ENCODE data around the gene UBE2L5. TPM values are rescaled to one million over a fixed set of nuclear protein-coding genes. Genes with fewer than 3 reads are reported as not detected.

Gene UBE2L5
- total RNA-seq, 1 donor from 2014 or later: not detected

DNA sequence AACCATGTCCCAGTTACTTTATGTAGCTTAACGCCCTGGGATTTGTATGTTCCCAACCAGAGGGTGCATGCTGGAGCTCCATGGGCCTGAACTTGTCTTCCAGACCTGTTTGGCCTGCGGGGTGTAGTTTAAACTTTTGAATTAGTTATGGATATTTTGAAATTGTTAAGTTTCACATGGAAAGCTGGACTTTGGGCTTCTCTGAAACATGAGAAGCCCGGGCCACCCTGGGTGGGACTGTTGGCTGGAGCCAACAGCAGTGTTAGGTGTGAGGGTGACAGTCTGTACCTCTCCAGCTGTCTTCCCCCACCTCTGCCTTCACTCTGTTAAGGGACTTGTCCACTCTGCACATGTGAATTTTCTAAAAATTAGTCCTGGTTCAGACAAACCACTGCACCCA, 1.6 kb downstream of the UBE2L5 start:
- intact Hi-C loops (cut with DNase I): no loop called here
- ATAC-seq (no peak), DNase-seq (no peak)
- TF ChIP-seq, protein P1, sequence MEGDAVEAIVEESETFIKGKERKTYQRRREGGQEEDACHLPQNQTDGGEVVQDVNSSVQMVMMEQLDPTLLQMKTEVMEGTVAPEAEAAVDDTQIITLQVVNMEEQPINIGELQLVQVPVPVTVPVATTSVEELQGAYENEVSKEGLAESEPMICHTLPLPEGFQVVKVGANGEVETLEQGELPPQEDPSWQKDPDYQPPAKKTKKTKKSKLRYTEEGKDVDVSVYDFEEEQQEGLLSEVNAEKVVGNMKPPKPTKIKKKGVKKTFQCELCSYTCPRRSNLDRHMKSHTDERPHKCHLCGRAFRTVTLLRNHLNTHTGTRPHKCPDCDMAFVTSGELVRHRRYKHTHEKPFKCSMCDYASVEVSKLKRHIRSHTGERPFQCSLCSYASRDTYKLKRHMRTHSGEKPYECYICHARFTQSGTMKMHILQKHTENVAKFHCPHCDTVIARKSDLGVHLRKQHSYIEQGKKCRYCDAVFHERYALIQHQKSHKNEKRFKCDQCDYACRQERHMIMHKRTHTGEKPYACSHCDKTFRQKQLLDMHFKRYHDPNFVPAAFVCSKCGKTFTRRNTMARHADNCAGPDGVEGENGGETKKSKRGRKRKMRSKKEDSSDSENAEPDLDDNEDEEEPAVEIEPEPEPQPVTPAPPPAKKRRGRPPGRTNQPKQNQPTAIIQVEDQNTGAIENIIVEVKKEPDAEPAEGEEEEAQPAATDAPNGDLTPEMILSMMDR (IDR thresholded peaks at IDR 0.05): no peak
- Histone ChIP-seq H3K9me3 (no peaks in the 10 kb centered on the region), H3K27ac (no peak overlapping the region), H3K27me3 (no peaks in the 10 kb centered on the region), H3K36me3 (no peaks in the 10 kb centered on the region), H3K4me3 (no peak overlapping the region), H3K4me1 (peaks cover 4% of the 10 kb centered on the region)

DNA sequence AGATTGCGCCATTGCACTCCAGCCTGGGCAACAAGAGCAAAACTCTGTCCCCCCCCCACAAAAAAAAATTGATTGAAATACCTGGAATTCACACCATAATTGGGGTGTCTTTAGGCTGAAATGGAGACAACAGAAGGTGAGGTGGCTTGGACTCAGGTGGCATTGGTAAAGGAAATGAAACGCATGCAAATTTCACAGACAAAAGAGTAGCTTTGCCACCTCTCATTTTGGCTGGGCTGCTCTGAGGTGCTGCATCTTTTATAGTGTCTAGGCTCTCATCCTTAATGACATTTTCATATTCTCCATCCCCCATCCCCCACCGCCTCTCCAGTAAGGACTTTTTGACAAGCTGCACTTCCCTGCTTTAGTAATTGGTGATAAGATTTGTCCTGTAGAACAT, 6.9 kb downstream of the UBE2L5 start:
- Histone ChIP-seq H3K9me3 (no peaks in the 10 kb centered on the region), H3K27me3 (no peaks in the 10 kb centered on the region), H3K4me1 (no peaks in the 10 kb centered on the region), H3K27ac (no peak overlapping the region), H3K4me3 (no peak overlapping the region), H3K36me3 (no peaks in the 10 kb centered on the region)
- TF ChIP-seq, protein P1 (IDR thresholded peaks at IDR 0.05): no peak
- no peak for ATAC-seq
- DNase-seq: no peak
- intact Hi-C loops (cut with DNase I): no loop called here

DNA sequence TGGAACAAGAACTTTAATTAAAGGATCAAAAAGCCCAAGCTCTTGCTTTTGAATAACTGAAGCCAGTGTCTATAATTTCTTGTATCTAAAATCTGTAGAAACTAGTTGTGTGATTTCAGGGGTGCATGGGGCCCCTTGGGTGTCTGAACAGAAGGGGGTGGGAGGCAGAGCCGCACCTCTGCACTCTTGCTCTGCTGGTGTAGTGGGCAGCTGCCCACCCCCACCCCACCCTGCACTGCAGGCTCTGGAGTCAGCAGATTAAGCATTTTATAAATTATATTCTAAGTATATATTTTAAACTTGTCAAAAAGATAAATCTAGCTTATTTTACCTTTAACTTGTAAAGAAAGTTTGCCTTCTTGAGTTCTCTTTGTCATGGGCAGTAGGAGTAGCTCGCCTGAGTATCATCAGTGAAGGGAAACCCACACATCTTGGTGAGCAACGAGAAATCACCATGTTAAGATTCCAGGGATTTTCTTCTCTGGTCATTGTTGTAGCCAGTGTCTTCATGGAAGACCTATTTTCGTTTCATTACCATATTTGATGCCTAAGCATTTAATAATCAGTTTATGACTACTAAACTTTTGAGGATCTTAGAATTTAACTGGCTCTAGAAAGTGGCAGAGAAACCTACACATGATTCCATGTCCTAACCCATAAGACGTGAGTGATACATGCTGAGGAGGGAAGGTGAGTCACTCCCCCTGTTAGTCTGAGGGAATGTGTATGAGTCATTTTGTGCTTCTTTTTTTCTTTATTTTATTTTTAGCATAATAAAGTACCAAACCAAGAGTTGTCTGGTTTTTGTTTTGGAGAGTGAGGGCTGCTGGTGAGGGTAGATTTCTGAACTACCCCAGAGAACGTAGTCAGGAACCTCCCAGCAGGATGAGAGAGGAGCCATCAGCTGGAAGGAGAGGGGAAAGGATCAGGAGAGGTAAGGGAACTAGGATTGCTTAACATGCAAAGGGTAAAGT, 7.7 kb downstream of the UBE2L5 start:
- no peaks in the 10 kb centered on the region for H3K9me3 ChIP-seq
- TF ChIP-seq, protein P1 (IDR thresholded peaks at IDR 0.05): no peak
- intact Hi-C loops (cut with DNase I): no loop called here
- no peaks in the 10 kb centered on the region for H3K4me1 ChIP-seq
- H3K4me3 ChIP-seq: no peak overlapping the region
- DNase-seq: no peak
- no peaks in the 10 kb centered on the region for H3K27me3 ChIP-seq
- H3K27ac ChIP-seq: no peak overlapping the region
- H3K36me3 ChIP-seq: no peaks in the 10 kb centered on the region
- ATAC-seq: peak; percentile 61

DNA sequence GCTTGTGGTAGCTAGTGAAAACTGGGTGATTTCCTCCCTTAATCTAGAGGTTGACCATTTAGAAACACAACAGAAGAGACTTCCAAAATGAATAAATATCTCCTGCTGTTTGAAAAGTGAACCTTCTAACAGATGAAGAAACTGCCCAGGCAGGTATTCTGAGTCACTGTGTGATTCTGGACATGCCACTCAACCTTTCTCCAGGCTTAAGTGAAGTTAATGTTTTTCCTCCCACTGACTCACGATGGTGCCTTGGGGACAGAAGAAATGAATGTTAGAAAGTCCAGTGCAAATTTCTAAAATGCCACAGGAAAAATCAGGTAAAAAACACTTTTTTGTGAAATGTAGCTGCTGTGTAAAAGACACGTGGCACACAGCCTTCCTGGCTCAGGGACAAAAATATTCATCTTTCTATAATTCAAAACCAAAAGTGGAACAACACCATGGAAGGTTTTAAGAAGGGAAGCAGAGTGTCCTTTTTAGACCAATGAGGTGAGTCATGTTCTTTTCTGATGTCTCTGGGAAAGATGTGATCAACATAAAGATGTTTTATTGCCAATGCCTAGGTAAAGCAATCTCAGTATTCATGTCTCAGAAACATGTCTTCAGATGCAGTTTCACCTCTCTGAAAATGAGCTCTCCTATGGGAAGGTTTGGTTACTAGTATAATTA, 9.1 kb downstream of the UBE2L5 start:
- Histone ChIP-seq H3K27me3 (no peaks in the 10 kb centered on the region), H3K27ac (no peak overlapping the region), H3K4me1 (no peaks in the 10 kb centered on the region), H3K9me3 (no peaks in the 10 kb centered on the region), H3K4me3 (no peak overlapping the region), H3K36me3 (no peaks in the 10 kb centered on the region)
- ATAC-seq (peak; percentile 39), DNase-seq (no peak)
- intact Hi-C loops (cut with DNase I): no loop called here
- TF ChIP-seq, protein P1 (IDR thresholded peaks at IDR 0.05): no peak

DNA sequence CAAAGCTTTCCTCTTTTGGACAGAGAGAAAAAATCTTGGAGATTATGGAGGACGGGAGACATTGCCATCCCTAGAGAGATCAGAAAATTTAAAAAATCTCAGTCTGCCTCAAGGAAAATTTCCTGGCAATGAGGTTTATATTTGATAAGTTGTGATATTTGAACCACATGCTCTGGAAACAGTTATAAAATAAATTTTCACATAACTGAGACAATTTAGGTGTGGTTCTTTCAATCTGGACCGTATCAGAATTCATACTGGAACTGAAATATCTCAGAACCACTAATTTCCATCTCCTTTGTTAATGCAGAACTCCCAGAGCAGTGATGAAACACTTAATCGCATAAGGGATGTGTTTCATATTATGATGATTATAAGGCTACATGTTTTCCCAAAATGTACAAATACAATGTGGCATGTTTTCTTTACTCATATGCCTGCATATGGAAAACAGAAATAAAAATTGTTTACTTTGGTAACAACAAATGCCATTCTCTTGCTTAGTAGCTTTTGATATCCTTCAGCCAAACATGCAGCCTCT, 13.7 kb downstream of the UBE2L5 start:
- Histone ChIP-seq H3K9me3 (no peaks in the 10 kb centered on the region), H3K4me1 (no peaks in the 10 kb centered on the region), H3K36me3 (no peaks in the 10 kb centered on the region), H3K27ac (no peak overlapping the region), H3K4me3 (no peak overlapping the region), H3K27me3 (no peaks in the 10 kb centered on the region)
- intact Hi-C loops (cut with DNase I): no loop called here
- DNase-seq (no peak), ATAC-seq (no peak)
- TF ChIP-seq, protein P1 (IDR thresholded peaks at IDR 0.05): no peak

Measured in upper lobe of right lung (tissue), 1 donor.